ENCODE data around the gene BHMT.
"Not testable (repeated sequence)": the region's sequence is repeated elsewhere in the genome, so short reads cannot be mapped to it uniquely, and the experiment has no call there.

The BHMT gene

GRCh38 chr5:79172269-79172668 is 60.7 kb downstream of the BHMT start:
- no peak for DNase-seq (ENCODE audit: low read depth in 2 of 2)

GRCh38 chr5:79173626-79174025 is 62.0 kb downstream of the BHMT start:
- DNase-seq (ENCODE audit: low read depth in 2 of 2), result no peak

GRCh38 chr5:79180449-79180848 is 68.8 kb downstream of the BHMT start:
- DNase-seq (ENCODE audit: low read depth in 2 of 2), result not testable (repeated sequence)

GRCh38 chr5:79181419-79182022 is 69.9 kb downstream of the BHMT start:
- no peak for DNase-seq (ENCODE audit: low read depth in 2 of 2)

All from stimulated activated CD8-positive, alpha-beta memory T cell treated with anti-CD3 and anti-CD28 coated beads, Interleukin-2, amount 100 ng/mL, for 48 hours (primary cell).